Endodermal cell (in vitro differentiated cells): ENCODE data around the gene SCAPER. TPM values are rescaled to one million over a fixed set of nuclear protein-coding genes. Genes with fewer than 3 reads are reported as not detected.
A peak's percentile ranks its signal among the peaks of the same experiment; 100 is the strongest.

Experiments used
- DNase-seq: peaks from one replicate; pipeline ENCODE4 v3.0.0-alpha.2; 2017
- H3K27ac ChIP-seq: 2 replicates; pipeline ENCODE4 v1.5.1; 2013; ENCODE audit warnings: mild to moderate bottlenecking, low read depth, low read length, moderate library complexity
- H3K27me3 ChIP-seq: 2 replicates; pipeline ENCODE4 v1.6.1; 2013; ENCODE audit warnings: mild to moderate bottlenecking, low read length, moderate library complexity; ENCODE audit not compliant: insufficient read depth, control insufficient read depth, poor library complexity, severe bottlenecking
- H3K36me3 ChIP-seq: 2 replicates; pipeline ENCODE4 v1.7.0; 2013; ENCODE audit warnings: mild to moderate bottlenecking, low read length, moderate library complexity; ENCODE audit not compliant: control insufficient read depth, insufficient read depth
- H3K4me1 ChIP-seq: one replicate; pipeline ENCODE4 v1.7.0; 2013; ENCODE audit warnings: low read length; ENCODE audit not compliant: control insufficient read depth, insufficient read depth
- H3K4me3 ChIP-seq: 2 replicates; pipeline ENCODE4 v1.5.1; 2013; ENCODE audit warnings: mild to moderate bottlenecking, low read length, moderate library complexity
- H3K9ac ChIP-seq: 2 replicates; pipeline ENCODE4 v1.6.1; 2013; ENCODE audit warnings: mild to moderate bottlenecking, low read length, moderate library complexity; ENCODE audit not compliant: poor library complexity, severe bottlenecking; ENCODE audit errors: extremely low read depth
- H3K9me3 ChIP-seq: 2 replicates; pipeline ENCODE4 v1.6.1; 2013; ENCODE audit warnings: mild to moderate bottlenecking, low read length, moderate library complexity; ENCODE audit not compliant: control insufficient read depth
- H3K27ac Mint-ChIP-seq: 2 replicates; pipeline ENCODE4 v1.8.0; 2020; ENCODE audit warnings: mixed read lengths
- H3K27me3 Mint-ChIP-seq: 2 replicates; pipeline ENCODE4 v1.8.0; 2021; ENCODE audit warnings: mild to moderate bottlenecking, mixed read lengths; ENCODE audit not compliant: insufficient read depth
- H3K36me3 Mint-ChIP-seq: 2 replicates; pipeline ENCODE4 v1.8.0; 2020; ENCODE audit warnings: low read depth, mixed read lengths
- H3K4me1 Mint-ChIP-seq: 2 replicates; pipeline ENCODE4 v1.8.0; 2020; ENCODE audit warnings: mixed read lengths
- H3K4me3 Mint-ChIP-seq: 2 replicates; pipeline ENCODE4 v1.8.0; 2020; ENCODE audit warnings: mild to moderate bottlenecking, moderate library complexity, mixed read lengths
- H3K9me3 Mint-ChIP-seq: 2 replicates; pipeline ENCODE4 v1.8.0; 2020; ENCODE audit warnings: mild to moderate bottlenecking, mixed read lengths
- CTCF ChIP-seq: fragments of 200-600 bp; sonication (generic); conservative IDR thresholded peaks from 2 replicates; pipeline ENCODE4 v1.5.0; 2021; ENCODE audit warnings: antibody characterized with exemption, mild to moderate bottlenecking
- WGBS, 2 experiments: methylation state at CpG; one replicate each; pipeline versions ENCODE4 v1.1.5 to v1.1.7; 2013; ENCODE audit warnings: missing lambda C conversion rate in 2 of 2, mixed read lengths in 1 of 2; ENCODE audit not compliant: insufficient coverage in 1 of 2, insufficient read length in 1 of 2; 5-methylcytosine and 5-hydroxymethylcytosine counted together
- total RNA-seq, 2 donors: library from RNA; stranded (reverse); fragmentation: NEBNext Ultra II Directional in 1 of 2; extraction: Animal tissue kit (Norgen Biotek cat#: 25700) in 1 of 2; gene quantifications; 2 replicates in 1 of 2; 3 replicates in 1 of 2; pipeline ENCODE4 v1.2.1, GENCODE V29; 2021

SCAPER gene
- total RNA-seq, 2 donors from 2014 or later: 8.9 to 12.2 TPM

- Histone ChIP-seq H3K9ac (no peak overlapping the region), H3K4me3 (no peak overlapping the region), H3K9me3 (no peaks in the 10 kb centered on the region), H3K27me3 (peaks cover 100% of the 10 kb centered on the region), H3K36me3 (no peaks in the 10 kb centered on the region), H3K4me1 (peaks cover 3% of the 10 kb centered on the region), H3K27ac (no peak overlapping the region)
- peaks cover 31% of the 10 kb centered on the region for H3K4me1 Mint-ChIP-seq
- peak overlapping the region; percentile 53 for H3K4me3 Mint-ChIP-seq
- H3K36me3 Mint-ChIP-seq: no peaks in the 10 kb centered on the region
- H3K27me3 Mint-ChIP-seq: peaks cover 95% of the 10 kb centered on the region
- H3K9me3 Mint-ChIP-seq: peaks cover 5% of the 10 kb centered on the region
- peak; percentile 44 for TF ChIP-seq CTCF
- H3K27ac Mint-ChIP-seq: no peak overlapping the region
- 3% methylated on average over 57 to 89 of the region's 89 CpGs for WGBS, 2 experiments
- peak; percentile 85 for DNase-seq
Measured at GRCh38 chr15:76337696-76338485, 567.2 kb downstream of the SCAPER start.

- Mint-ChIP-seq H3K27ac (no peak overlapping the region), H3K27me3 (peaks cover 98% of the 10 kb centered on the region), H3K4me1 (peaks cover 30% of the 10 kb centered on the region), H3K36me3 (no peaks in the 10 kb centered on the region), H3K9me3 (peaks cover 4% of the 10 kb centered on the region), H3K4me3 (peak overlapping the region; percentile 53)
- Histone ChIP-seq H3K36me3 (no peaks in the 10 kb centered on the region), H3K27me3 (peaks cover 100% of the 10 kb centered on the region), H3K9me3 (no peaks in the 10 kb centered on the region), H3K27ac (no peak overlapping the region), H3K9ac (no peak overlapping the region), H3K4me3 (peak overlapping the region; percentile 72), H3K4me1 (peaks cover 3% of the 10 kb centered on the region)
- DNase-seq: peak; percentile 59
- 2% methylated on average over 15 to 25 of the region's 25 CpGs for WGBS, 2 experiments
- TF ChIP-seq CTCF: no peak
Measured at GRCh38 chr15:76337059-76337695, 568.0 kb downstream of the SCAPER start.

- DNase-seq: peak; percentile 95
- no peak for TF ChIP-seq CTCF
- peak within 1 kb of the TSS; percentile 53 for H3K4me3 Mint-ChIP-seq
- H3K9me3 Mint-ChIP-seq: peaks cover 3% of the 10 kb centered on the region
- H3K27ac Mint-ChIP-seq: peak within 1 kb of the TSS; percentile 35
- H3K9ac ChIP-seq: no peak within 1 kb of the TSS
- H3K36me3 ChIP-seq: no peaks in the 10 kb centered on the region
- peaks cover 92% of the 10 kb centered on the region for H3K27me3 ChIP-seq
- peak within 1 kb of the TSS; percentile 72 for H3K4me3 ChIP-seq
- no peak within 1 kb of the TSS for H3K27ac ChIP-seq
- peaks cover 27% of the 10 kb centered on the region for H3K4me1 Mint-ChIP-seq
- peaks cover 92% of the 10 kb centered on the region for H3K27me3 Mint-ChIP-seq
- H3K9me3 ChIP-seq: no peaks in the 10 kb centered on the region
- no peaks in the 10 kb centered on the region for H3K36me3 Mint-ChIP-seq
- 0 to 2% methylated on average over 4 to 37 of the region's 40 CpGs for WGBS, 2 experiments
- no peaks in the 10 kb centered on the region for H3K4me1 ChIP-seq
Measured at GRCh38 chr15:76336254-76337058, 568.7 kb downstream of the SCAPER start, which contains the start of gene ISL2. Gene ISL2 (plus strand): TSS chr15:76336773. CDS start chr15:76336884, 111 bp downstream.
